HepG2 (cell line): ENCODE results near the gene DEDD2. TPM values are rescaled to one million over a fixed set of nuclear protein-coding genes. Genes with fewer than 3 reads are reported as not detected.

Experiments used
- GLI4 ChIP-seq: sonication (generic); formaldehyde crosslinking; IDR thresholded peaks from 2 replicates; pipeline ENCODE4 v1.5.1; 2020; ENCODE audit warnings: missing genetic modification reagents, mild to moderate bottlenecking, moderate library complexity, borderline replicate concordance
- HDAC1 ChIP-seq: sonication (generic); formaldehyde crosslinking; IDR thresholded peaks from 2 replicates; pipeline ENCODE4 v1.5.1; 2020; ENCODE audit warnings: mild to moderate bottlenecking, missing genetic modification reagents
- MAZ ChIP-seq, 2 experiments: sonication (generic) in 1 of 2; formaldehyde crosslinking in 1 of 2; IDR thresholded peaks; 2 replicates each; pipeline versions ENCODE4 v1.5.0 to v1.6.1; 2012 to 2020; ENCODE audit warnings: low read depth in 2 of 2, mild to moderate bottlenecking in 2 of 2, borderline replicate concordance in 1 of 2, improper control_type of control experiment in 1 of 2, low read length in 1 of 2, missing genetic modification reagents in 1 of 2, moderate library complexity in 1 of 2
- RAD21 ChIP-seq: fragments of 450-650 bp; formaldehyde crosslinking; IDR thresholded peaks from 2 replicates; pipeline ENCODE4 v1.5.0; 2020; ENCODE audit warnings: mild to moderate bottlenecking
- SIN3A ChIP-seq: IDR thresholded peaks from 2 replicates; pipeline ENCODE4 v1.6.1; 2011; ENCODE audit warnings: low read depth, mild to moderate bottlenecking, control low read depth, low read length, borderline replicate concordance
- ZFP36 ChIP-seq: fragments of 150-350 bp; IDR thresholded peaks from 2 replicates; pipeline ENCODE4 v1.6.1; 2018; ENCODE audit warnings: borderline replicate concordance, low read length, low read depth; ENCODE audit not compliant: partially characterized antibody
- ZFP36L1 ChIP-seq: sonication (generic); formaldehyde crosslinking; IDR thresholded peaks from 2 replicates; pipeline ENCODE4 v1.8.0; 2022; ENCODE audit warnings: mild to moderate bottlenecking, missing genetic modification reagents, moderate library complexity
- ZNF224 ChIP-seq: sonication (generic); formaldehyde crosslinking; IDR thresholded peaks from 2 replicates; pipeline ENCODE4 v1.5.0; 2020; ENCODE audit warnings: mild to moderate bottlenecking, missing genetic modification reagents
- ZNF264 ChIP-seq: sonication (generic); formaldehyde crosslinking; IDR thresholded peaks from 2 replicates; pipeline ENCODE4 v1.4.0; 2020; ENCODE audit warnings: missing genetic modification reagents
- ZNF607 ChIP-seq: sonication (generic); formaldehyde crosslinking; IDR thresholded peaks from 2 replicates; pipeline ENCODE4 v1.5.1; 2020; ENCODE audit warnings: missing genetic modification reagents, mild to moderate bottlenecking, borderline replicate concordance
- ZNF670 ChIP-seq: sonication (generic); formaldehyde crosslinking; IDR thresholded peaks from 2 replicates; pipeline ENCODE4 v1.8.0; 2022; ENCODE audit warnings: mild to moderate bottlenecking, missing genetic modification reagents, borderline replicate concordance
- ZNF749 ChIP-seq: sonication (generic); formaldehyde crosslinking; IDR thresholded peaks from 2 replicates; pipeline ENCODE4 v1.8.0; 2022; ENCODE audit warnings: mild to moderate bottlenecking, missing genetic modification reagents, moderate library complexity, borderline replicate concordance
- ZSCAN21 ChIP-seq: sonication (generic); formaldehyde crosslinking; IDR thresholded peaks from 2 replicates; pipeline ENCODE4 v1.8.0; 2022; ENCODE audit warnings: mild to moderate bottlenecking, missing genetic modification reagents, moderate library complexity, borderline replicate concordance
- polyA plus RNA-seq, 8 experiments: library from polyadenylated mRNA; depleted of rRNA in 3 of 8; stranded (reverse) in 7 of 8; unstranded in 1 of 8; fragments of >200 nt; fragmentation: Illumina TruSeq in 4 of 8; extraction: Trizol in 4 of 8; gene quantifications; 2 replicates each; pipeline versions ENCODE4 v1.2.1 to v1.2.3, GENCODE V29; 2011 to 2016; ENCODE audit warnings: low read depth in 4 of 8, missing spikeins in 1 of 8, mixed read lengths in 1 of 8; ENCODE audit not compliant: insufficient read depth in 1 of 8
- total RNA-seq, 5 experiments: library from RNA; depleted of rRNA; stranded (reverse); fragments of >200 nt; fragmentation: Illumina TruSeq; extraction: Trizol; gene quantifications; 2 replicates each; pipeline ENCODE4 v1.2.3, GENCODE V29; 2016; ENCODE audit warnings: low read depth in 1 of 5
- TF ChIP-seq, protein P1 (sequence below): sonication (generic); formaldehyde crosslinking; IDR thresholded peaks from 2 replicates; pipeline ENCODE4 v1.4.0; 2020; ENCODE audit warnings: missing genetic modification reagents, borderline replicate concordance
- TF ChIP-seq, protein P2 (sequence below): IDR thresholded peaks from 2 replicates; pipeline ENCODE4 v1.6.1; 2016
- TF ChIP-seq, protein P3 (sequence below): sonication (generic); formaldehyde crosslinking; IDR thresholded peaks from 2 replicates; pipeline ENCODE4 v1.8.1; 2022; ENCODE audit warnings: low read depth, mild to moderate bottlenecking, missing genetic modification reagents
- TF ChIP-seq, protein P4 (sequence below): sonication (generic); formaldehyde crosslinking; IDR thresholded peaks from 2 replicates; pipeline ENCODE4 v1.4.0; 2020; ENCODE audit warnings: mild to moderate bottlenecking, missing genetic modification reagents

DEDD2 gene
- total and polyA plus RNA-seq, 2 of the 13 experiments (the other 11 are each of a cell fraction or from before 2014, with no cell fraction given) = 19.2 to 24.7 TPM

DNA sequence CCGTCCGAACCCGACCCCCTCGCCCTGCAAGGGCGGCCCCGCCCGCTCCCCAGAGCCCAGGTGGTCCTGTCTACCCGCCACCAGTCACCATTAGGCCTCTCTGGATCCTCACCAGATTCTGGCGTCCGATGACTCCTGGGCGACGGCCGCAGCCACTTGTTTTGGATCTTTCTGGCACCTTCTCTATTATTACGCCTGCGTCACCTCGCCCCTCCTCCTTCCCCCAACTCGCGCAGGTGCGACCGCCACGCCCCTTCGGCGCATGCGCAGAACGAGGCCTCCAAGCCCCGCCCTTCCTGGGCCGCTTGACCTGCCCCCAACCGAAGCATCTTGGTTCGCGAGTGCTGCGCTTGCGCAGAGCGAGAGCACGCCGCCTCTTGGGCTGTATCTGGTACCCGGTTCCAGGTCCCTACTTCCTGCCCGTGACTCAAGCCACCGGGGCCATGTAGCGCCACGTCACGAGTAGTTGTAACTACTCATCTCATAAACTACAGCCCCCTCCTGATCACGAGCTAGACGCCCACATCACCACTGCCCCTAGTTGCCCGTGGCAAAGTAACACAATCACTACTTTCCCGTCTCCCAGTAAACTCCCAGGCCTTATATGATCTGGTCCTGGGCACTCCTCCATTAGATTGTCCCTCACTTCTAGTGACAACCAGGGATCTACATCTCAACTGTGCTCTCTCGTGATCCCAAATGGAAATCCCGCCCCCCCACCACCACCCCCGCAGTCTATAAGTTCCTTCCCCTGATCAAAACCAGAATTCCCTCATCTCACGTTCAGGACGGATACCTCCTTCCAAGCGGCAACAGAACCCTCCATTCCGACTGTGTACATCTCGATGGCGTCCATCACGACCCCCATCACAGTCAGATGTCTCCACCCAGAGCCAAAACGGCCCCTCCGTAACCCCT is at the start of gene DEDD2 (continued):
- TF ChIP-seq, protein P1, sequence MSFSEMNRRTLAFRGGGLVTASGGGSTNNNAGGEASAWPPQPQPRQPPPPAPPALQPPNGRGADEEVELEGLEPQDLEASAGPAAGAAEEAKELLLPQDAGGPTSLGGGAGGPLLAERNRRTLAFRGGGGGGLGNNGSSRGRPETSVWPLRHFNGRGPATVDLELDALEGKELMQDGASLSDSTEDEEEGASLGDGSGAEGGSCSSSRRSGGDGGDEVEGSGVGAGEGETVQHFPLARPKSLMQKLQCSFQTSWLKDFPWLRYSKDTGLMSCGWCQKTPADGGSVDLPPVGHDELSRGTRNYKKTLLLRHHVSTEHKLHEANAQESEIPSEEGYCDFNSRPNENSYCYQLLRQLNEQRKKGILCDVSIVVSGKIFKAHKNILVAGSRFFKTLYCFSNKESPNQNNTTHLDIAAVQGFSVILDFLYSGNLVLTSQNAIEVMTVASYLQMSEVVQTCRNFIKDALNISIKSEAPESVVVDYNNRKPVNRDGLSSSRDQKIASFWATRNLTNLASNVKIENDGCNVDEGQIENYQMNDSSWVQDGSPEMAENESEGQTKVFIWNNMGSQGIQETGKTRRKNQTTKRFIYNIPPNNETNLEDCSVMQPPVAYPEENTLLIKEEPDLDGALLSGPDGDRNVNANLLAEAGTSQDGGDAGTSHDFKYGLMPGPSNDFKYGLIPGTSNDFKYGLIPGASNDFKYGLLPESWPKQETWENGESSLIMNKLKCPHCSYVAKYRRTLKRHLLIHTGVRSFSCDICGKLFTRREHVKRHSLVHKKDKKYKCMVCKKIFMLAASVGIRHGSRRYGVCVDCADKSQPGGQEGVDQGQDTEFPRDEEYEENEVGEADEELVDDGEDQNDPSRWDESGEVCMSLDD (CRISPR knock-in tag) = no peak
- TF ChIP-seq GLI4 (CRISPR knock-in tag) (peak; percentile 89; the same call in 1 of the 2 replicates), ZNF264 (CRISPR knock-in tag) (0 out of 2 replicates have a peak, but pooled peaks have one; percentile 39), ZNF224 (no peak), ZNF670 (CRISPR knock-in tag) (no peak), ZNF607 (CRISPR knock-in tag) (no peak), HDAC1 (CRISPR knock-in tag) (peak; percentile 54; the same call in 1 of the 2 replicates), ZSCAN21 (CRISPR knock-in tag) (peak; percentile 24; the same call in 1 of the 2 replicates), SIN3A (peak; percentile 71; the same call in 1 of the 2 replicates), ZFP36 (no peak), MAZ (IDR thresholded peaks at IDR 0.05; ENCODE audit: borderline replicate concordance, low read depth, low read length) (peak; percentile 70), MAZ (CRISPR knock-in tag; IDR thresholded peaks at IDR 0.05; ENCODE audit: low read depth) (peak; percentile 71), RAD21 (CRISPR knock-in tag) (no peak), ZNF749 (CRISPR knock-in tag) (no peak), ZFP36L1 (CRISPR knock-in tag) (0 out of 2 replicates have a peak, but pooled peaks have one; percentile 48)
- TF ChIP-seq, protein P2, sequence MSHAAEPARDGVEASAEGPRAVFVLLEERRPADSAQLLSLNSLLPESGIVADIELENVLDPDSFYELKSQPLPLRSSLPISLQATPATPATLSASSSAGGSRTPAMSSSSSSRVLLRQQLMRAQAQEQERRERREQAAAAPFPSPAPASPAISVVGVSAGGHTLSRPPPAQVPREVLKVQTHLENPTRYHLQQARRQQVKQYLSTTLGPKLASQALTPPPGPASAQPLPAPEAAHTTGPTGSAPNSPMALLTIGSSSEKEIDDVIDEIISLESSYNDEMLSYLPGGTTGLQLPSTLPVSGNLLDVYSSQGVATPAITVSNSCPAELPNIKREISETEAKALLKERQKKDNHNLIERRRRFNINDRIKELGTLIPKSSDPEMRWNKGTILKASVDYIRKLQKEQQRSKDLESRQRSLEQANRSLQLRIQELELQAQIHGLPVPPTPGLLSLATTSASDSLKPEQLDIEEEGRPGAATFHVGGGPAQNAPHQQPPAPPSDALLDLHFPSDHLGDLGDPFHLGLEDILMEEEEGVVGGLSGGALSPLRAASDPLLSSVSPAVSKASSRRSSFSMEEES (CRISPR knock-in tag) = peak; percentile 51
- TF ChIP-seq, protein P3, sequence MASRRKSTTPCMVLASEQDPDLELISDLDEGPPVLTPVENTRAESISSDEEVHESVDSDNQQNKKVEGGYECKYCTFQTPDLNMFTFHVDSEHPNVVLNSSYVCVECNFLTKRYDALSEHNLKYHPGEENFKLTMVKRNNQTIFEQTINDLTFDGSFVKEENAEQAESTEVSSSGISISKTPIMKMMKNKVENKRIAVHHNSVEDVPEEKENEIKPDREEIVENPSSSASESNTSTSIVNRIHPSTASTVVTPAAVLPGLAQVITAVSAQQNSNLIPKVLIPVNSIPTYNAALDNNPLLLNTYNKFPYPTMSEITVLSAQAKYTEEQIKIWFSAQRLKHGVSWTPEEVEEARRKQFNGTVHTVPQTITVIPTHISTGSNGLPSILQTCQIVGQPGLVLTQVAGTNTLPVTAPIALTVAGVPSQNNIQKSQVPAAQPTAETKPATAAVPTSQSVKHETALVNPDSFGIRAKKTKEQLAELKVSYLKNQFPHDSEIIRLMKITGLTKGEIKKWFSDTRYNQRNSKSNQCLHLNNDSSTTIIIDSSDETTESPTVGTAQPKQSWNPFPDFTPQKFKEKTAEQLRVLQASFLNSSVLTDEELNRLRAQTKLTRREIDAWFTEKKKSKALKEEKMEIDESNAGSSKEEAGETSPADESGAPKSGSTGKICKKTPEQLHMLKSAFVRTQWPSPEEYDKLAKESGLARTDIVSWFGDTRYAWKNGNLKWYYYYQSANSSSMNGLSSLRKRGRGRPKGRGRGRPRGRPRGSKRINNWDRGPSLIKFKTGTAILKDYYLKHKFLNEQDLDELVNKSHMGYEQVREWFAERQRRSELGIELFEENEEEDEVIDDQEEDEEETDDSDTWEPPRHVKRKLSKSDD = 0 out of 2 replicates have a peak, but pooled peaks have one; percentile 12
- TF ChIP-seq, protein P4, sequence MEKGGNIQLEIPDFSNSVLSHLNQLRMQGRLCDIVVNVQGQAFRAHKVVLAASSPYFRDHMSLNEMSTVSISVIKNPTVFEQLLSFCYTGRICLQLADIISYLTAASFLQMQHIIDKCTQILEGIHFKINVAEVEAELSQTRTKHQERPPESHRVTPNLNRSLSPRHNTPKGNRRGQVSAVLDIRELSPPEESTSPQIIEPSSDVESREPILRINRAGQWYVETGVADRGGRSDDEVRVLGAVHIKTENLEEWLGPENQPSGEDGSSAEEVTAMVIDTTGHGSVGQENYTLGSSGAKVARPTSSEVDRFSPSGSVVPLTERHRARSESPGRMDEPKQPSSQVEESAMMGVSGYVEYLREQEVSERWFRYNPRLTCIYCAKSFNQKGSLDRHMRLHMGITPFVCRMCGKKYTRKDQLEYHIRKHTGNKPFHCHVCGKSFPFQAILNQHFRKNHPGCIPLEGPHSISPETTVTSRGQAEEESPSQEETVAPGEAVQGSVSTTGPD (CRISPR knock-in tag) = 0 out of 2 replicates have a peak, but pooled peaks have one; percentile 28
